HG02798 (cell line): ENCODE results near the gene SCGN.
"Not testable (repeated sequence)": the region's sequence is repeated elsewhere in the genome, so short reads cannot be mapped to it uniquely, and the experiment has no call there.

ENCODE experiments used
- ATAC-seq: cut with Tn5 transposase; IDR thresholded peaks from one replicate; pipeline ENCODE4 v1.9.1; 2021; ENCODE audit warnings: mild to moderate bottlenecking; ENCODE audit not compliant: unreplicated experiment, poor library complexity

SCGN gene

DNA sequence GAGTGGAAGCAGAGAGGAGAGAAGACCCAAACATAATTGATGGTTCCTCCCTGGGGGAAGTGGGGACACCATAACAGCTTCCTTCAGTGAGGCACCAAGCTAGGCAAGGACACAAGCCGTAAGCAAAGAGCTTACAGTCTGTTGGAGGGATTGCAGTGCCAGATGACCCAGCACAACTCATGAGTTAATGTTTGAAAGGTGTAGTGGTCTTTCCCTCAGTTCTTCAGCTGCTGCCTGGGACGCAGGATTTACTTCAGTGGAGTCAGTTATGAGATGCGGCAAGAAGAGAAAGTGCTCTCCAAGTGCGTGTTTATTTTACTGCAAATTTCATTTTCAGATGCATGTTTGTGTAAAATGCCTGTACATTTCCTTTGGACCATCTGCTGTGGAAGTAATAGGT is 63.8 kb downstream of the SCGN start:
- ATAC-seq: no peak

GRCh38 chr6:25717866-25718740 is 66.1 kb downstream of the SCGN start:
- no peak for ATAC-seq

DNA sequence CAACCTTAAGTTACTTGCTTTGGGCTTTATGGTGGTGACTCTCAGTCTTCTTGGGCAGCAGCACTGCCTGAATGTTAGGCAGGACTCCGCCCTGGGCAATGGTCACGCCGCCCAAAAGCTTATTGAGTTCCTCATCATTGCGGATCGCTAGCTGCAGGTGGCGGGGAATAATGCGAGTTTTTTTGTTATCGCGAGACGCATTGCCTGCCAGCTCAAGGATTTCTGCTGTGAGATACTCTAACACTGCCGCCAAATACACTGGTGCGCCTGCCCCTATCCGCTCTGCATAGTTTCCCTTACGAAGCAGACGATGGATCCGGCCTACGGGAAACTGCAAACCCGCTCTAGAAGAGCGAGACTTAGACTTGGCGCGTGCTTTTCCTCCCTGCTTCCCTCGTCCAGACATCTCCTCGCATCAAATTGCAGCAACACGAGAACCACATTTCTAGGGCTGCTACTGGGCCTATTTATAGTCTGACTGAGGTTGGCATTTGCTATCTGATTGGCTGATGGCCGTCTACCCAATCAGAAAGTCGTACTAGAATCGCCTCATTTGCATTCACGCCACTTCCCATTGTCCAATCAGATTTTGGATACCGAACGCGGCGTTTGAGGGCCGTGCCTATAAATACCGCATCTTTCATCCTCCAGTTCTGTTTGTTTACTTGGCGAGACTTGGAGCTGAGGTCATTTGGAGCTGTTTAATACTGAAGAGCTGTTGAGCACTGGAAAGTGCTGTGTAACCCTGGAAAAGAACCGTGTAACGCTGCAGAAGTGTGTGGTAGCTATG is 74.3 kb downstream of the SCGN start:
- no peak for ATAC-seq

DNA sequence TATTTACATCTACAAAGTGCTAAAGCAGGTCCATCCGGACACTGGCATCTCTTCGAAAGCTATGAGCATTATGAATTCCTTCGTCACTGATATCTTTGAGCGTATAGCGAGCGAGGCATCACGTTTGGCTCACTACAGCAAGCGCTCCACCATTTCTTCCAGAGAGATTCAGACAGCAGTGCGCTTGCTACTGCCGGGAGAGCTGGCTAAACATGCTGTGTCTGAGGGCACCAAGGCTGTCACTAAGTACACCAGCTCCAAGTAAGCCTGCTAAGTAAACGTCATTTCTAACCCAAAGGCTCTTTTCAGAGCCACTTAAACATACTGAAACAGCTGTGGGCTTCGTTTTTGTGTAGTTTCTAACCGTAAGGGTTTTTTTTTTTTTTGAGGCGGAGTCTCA is 75.0 kb downstream of the SCGN start:
- no peak for ATAC-seq

DNA sequence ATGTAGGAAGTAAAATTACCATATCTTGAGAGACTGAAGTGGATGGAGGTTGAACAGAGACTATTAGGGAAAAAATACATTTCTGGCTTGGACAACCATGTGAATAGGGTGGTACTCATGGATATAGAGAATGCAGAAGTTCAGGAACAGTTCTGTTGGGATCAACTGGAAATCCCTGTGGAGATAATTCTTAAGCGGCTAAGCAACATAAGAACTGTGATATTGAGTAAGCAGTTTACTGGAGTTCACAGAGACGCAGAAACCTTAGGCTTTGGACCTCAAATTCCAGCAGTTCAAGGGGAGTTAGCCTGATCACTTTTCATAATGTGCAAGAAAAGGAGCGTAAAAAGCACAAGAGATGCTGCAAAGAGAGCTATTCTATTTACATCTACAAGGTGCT is 78.9 kb downstream of the SCGN start:
- ATAC-seq: no peak

- ATAC-seq: no peak
Observed at GRCh38 chr6:25731721-25732120, 79.7 kb downstream of the SCGN start.

DNA sequence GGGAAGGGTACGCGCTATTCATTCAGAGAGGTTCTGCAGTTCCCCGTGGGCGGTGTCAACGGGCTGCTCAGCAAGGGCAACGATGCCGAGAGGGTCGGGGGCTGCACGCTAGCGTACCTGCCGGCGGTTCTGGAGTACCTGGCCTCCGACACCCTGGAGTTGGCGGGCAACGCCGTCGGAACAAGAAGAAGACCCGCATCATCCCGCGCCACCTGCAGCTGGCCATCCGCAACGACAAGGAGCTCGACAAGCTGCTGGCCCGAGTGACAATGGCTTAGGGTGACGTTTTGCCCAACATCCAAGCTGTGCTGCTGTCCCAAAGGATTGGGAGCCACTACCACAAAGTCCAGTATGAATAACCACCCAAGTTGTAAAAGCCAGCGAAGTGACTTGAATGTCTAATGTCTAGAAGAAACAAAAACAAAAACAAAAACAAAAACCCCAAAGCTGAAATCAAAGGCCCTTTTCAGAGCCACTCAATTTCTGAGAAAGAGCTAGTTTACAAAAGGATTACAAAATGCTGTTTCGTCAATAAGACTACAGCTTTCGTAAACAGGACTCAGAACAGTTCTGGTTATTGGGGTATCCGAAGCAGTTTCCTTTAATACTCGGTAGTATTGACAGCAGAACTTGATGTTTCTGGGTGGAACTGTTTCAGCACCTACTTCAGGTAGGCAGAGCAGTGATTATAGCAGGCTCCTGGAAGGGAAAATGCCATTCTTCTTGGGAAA is 80.6 kb downstream of the SCGN start:
- ATAC-seq: no peak

DNA sequence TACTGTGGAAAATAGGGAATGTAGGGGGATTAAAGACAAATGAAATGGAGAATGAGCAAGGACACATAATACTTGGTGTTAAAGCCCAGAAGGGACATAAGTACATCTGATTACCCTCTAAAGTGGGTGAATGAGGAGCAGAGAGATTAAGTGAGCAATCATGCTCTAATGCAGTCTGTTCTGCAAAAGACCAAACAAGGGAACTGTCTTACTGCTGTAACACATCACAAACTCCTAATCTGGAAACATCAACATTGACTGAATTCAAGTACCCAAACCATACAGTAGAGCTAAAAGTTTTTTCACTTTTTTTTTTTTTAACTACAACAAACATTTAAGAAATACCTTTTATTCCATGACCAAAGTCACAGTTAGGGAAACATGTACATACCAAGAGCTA is 83.2 kb downstream of the SCGN start:
- ATAC-seq: no peak

- ATAC-seq: no peak
Observed at GRCh38 chr6:25743868-25744267, 91.9 kb downstream of the SCGN start.

DNA sequence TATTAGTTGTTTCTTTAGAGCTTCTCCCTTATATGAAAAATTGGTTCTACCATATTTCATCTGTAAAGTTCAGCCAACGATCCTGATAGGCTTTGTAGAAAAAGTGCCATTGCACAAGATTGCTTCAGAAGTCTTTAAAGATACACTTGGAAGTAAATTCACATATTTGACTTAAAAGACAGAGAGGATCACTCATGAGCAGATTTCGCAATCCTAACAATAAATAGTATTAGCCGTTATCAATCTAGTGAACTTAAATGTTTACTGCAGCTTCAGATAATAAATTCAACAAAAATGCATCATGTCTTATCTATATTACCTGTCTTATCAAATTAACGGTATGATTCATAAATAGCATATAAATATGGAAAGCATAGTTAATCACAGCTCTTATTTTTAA is 93.8 kb downstream of the SCGN start:
- ATAC-seq: no peak

GRCh38 chr6:25746968-25747367 is 95.0 kb downstream of the SCGN start:
- no peak for ATAC-seq

DNA sequence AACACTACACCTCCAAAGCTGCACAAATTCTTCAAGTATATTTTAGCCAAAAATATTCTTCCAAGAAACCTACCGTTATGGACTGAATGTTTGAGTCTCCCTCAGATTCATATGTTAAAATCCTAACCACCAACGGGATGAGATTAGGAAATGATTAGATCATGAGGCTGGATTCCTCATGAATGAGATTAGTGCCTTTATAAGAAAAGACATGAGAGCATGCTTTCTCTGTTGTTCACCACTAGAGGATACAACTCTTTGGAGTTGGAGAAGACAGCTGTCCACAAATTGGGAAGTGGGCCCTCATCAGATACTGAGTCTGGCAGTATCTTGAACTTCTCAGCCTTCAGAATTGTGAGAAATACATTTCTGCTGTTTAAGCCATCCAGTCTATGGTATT is 95.5 kb downstream of the SCGN start:
- no peak for ATAC-seq

- ATAC-seq: no peak
Observed at GRCh38 chr6:25748049-25748448, 96.0 kb downstream of the SCGN start.

DNA sequence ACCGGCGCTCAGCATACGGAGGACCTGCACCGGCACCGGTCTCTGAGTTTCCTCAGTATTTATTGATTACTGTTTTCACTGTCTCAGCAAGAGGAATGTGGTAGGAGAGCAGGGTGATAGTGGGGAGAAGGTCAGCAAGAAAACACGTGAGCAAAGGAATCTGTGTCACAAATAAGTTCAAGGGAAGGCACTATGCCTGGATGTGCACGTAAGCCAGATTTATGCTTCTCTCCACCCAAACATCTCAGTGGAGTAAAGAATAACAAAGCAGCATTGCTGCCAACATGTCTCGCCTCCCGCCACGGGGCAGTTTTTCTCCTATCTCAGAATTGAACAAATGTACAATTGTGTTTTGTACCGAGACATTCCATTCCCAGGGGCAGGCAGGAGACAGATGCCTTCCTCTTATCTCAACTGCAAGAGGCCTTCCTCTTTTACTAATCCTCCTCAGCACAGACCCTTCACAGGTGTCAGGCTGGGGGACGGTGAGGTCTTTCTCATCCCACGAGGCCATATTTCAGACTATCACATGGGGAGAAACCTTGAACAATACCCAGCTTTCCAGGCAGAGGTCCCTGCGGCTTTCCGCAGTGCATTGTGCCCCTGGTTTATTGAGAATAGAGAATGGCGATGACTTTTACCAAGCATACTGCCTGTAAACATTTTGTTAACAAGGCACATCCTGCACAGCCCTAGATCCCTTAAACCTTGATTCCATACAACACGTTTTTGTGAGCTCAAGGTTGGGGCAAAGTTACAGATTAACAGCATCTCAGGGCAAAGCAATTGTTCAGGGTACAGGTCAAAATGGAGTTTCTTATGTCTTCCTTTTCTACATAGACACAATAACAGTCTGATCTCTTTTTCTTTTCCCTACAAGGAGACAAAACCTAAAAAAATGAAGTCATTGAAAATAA is 96.8 kb downstream of the SCGN start:
- not testable (repeated sequence) for ATAC-seq

DNA sequence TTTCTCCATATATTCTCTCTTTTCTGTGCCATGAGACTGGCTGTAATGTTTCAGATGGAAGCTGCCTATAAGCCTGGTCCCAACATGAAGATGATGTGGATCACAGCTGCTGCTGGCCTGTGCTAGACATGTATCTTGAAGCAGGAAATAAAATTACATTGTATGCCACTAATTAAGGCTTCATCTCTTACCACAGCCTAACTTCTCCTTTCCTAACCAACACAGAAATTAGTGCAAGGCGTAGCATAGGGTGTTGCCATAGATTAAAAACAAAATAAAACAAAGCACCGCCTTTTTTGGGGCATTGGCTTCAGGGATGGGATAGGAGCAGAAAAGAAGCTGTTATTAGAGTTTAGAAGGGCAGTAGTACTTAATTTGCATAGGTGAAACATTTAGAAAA is 97.8 kb downstream of the SCGN start:
- no peak for ATAC-seq

DNA sequence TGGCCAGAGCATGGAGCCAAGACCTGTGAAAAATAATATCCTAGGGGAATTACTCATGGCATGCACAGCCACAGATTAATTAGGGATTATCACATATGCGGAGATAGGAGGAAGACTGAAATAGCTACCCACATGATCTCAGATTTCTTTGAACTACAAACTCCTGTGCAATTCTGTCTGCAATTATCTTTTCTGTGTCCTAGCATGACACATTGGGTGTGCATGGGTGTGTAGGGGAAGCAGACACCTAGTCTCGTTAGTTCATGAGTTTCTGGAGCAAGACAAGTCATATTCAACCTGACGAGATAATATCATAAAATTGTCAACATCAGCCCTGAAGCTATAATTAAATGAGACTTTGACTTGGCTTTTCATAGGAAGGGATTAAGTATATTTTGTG is 98.9 kb downstream of the SCGN start:
- ATAC-seq: no peak
